Prostate gland (tissue), 2 donors: Measurements from ENCODE around the gene OR8G5. TPM values are rescaled to one million over a fixed set of nuclear protein-coding genes. Genes with fewer than 3 reads are reported as not detected.

ENCODE experiments used
- DNase-seq: peaks from one replicate; pipeline ENCODE4 v3.0.0-alpha.2; 2019; ENCODE audit warnings: low spot score
- H3K27ac ChIP-seq, 2 donors: fragments of 200-600 bp; sonication (generic); 2 replicates each; pipeline ENCODE4 v1.5.1; 2017 to 2019
- H3K27me3 ChIP-seq: fragments of 200-600 bp; sonication (generic); replicated peaks from 2 replicates; pipeline ENCODE4 v1.5.1; 2019; ENCODE audit not compliant: insufficient read depth
- H3K36me3 ChIP-seq, 2 donors: fragments of 200-600 bp; sonication (generic); 1 replicate in 1 of 2; 2 replicates in 1 of 2; pipeline versions ENCODE4 v1.5.1 to v1.8.1; 2017 to 2019
- H3K4me1 ChIP-seq: fragments of 200-600 bp; sonication (generic); replicated peaks from 2 replicates; pipeline ENCODE4 v1.5.1; 2019
- H3K4me3 ChIP-seq, 2 donors: fragments of 200-600 bp; sonication (generic); 2 replicates each; pipeline ENCODE4 v1.5.1; 2017 to 2019
- H3K9me3 ChIP-seq: fragments of 200-600 bp; sonication (generic); 2 replicates; pipeline ENCODE4 v1.5.1; 2017
- CTCF ChIP-seq, 4 experiments: fragments of 200-600 bp in 2 of 4; fragments of 450-650 bp in 2 of 4; sonication (generic) in 2 of 4; IDR thresholded peaks; 1 replicate in 3 of 4; 2 replicates in 1 of 4; pipeline ENCODE4 v1.5.1; 2016 to 2019; ENCODE audit warnings: antibody characterized with exemption in 4 of 4, mild to moderate bottlenecking in 2 of 4, moderate library complexity in 2 of 4
- POLR2A ChIP-seq: fragments of 450-650 bp; IDR thresholded peaks from one replicate; pipeline ENCODE4 v1.6.1; 2016; ENCODE audit warnings: antibody characterized with exemption, mild to moderate bottlenecking
- POLR2AphosphoS5 ChIP-seq: sonication (generic); formaldehyde crosslinking; IDR thresholded peaks from one replicate; pipeline ENCODE4 v1.6.1; 2017; ENCODE audit warnings: antibody characterized with exemption
- WGBS: methylation state at CpG from one replicate; pipeline ENCODE4 v1.1.5; 2018; 5-methylcytosine and 5-hydroxymethylcytosine counted together
- intact Hi-C: fragments of 100-400 bp; cut with DNase I; formaldehyde crosslinking; loops from one replicate; pipeline ENCODE4 v1.14.2; 2022
- total RNA-seq, 2 donors: library from RNA; depleted of rRNA; stranded (reverse); fragments of >200 nt; gene quantifications; one replicate each; pipeline ENCODE4 v1.1.0, GENCODE V29; 2016

Gene OR8G5
- total RNA-seq, 2 donors from 2014 or later = 3.0 TPM; not detected in 1

- Histone ChIP-seq H3K36me3 (no peaks in the 10 kb centered on the region), H3K27ac (no peak overlapping the region), H3K27me3 (no peaks in the 10 kb centered on the region), H3K4me1 (no peaks in the 10 kb centered on the region), H3K9me3 (no peaks in the 10 kb centered on the region), H3K4me3 (no peak overlapping the region)
- 83% methylated on average over 2 of the region's 2 CpGs for WGBS
- intact Hi-C loops = no loop called here
- no peak for TF ChIP-seq POLR2AphosphoS5
- no peak for TF ChIP-seq POLR2A
- TF ChIP-seq CTCF (IDR thresholded peaks at IDR 0.05) = no peak
- DNase-seq = no peak
These were observed 17.8 kb downstream of the OR8G5 start for GRCh38 chr11:124274000-124274399.

GRCh38 chr11:124276081-124276480 lies 19.9 kb downstream of the OR8G5 start:
- H3K4me3 ChIP-seq = no peak overlapping the region
- no peaks in the 10 kb centered on the region for H3K4me1 ChIP-seq
- 33% methylated on average over 1 of the region's 1 CpG for WGBS
- H3K27me3 ChIP-seq = no peaks in the 10 kb centered on the region
- no peak overlapping the region for H3K27ac ChIP-seq
- no peak for DNase-seq
- intact Hi-C loops = no loop called here
- H3K36me3 ChIP-seq = no peaks in the 10 kb centered on the region
- H3K9me3 ChIP-seq = no peaks in the 10 kb centered on the region
- no peak for TF ChIP-seq CTCF (IDR thresholded peaks at IDR 0.05)
- no peak for TF ChIP-seq POLR2AphosphoS5
- no peak for TF ChIP-seq POLR2A

- H3K9me3 ChIP-seq = no peaks in the 10 kb centered on the region
- no peaks in the 10 kb centered on the region for H3K27me3 ChIP-seq
- H3K27ac ChIP-seq = no peak overlapping the region
- no peaks in the 10 kb centered on the region for H3K36me3 ChIP-seq
- WGBS = 97% methylated on average over 3 of the region's 3 CpGs
- TF ChIP-seq POLR2A (no peak), CTCF (IDR thresholded peaks at IDR 0.05) (no peak), POLR2AphosphoS5 (no peak)
- DNase-seq = no peak
- no peak overlapping the region for H3K4me3 ChIP-seq
- intact Hi-C loops = no loop called here
- H3K4me1 ChIP-seq = no peaks in the 10 kb centered on the region
These were observed 21.0 kb downstream of the OR8G5 start for GRCh38 chr11:124277207-124277606.

- Histone ChIP-seq H3K27me3 (no peaks in the 10 kb centered on the region), H3K4me3 (no peak overlapping the region), H3K36me3 (no peaks in the 10 kb centered on the region), H3K4me1 (no peaks in the 10 kb centered on the region), H3K27ac (no peak overlapping the region), H3K9me3 (no peaks in the 10 kb centered on the region)
- TF ChIP-seq POLR2A (no peak), POLR2AphosphoS5 (no peak), CTCF (IDR thresholded peaks at IDR 0.05) (no peak)
- 77% methylated on average over 3 of the region's 3 CpGs for WGBS
- intact Hi-C loops = no loop called here
- DNase-seq = no peak
These were observed 21.6 kb downstream of the OR8G5 start for GRCh38 chr11:124277804-124278203.

GRCh38 chr11:124278261-124278660 lies 22.1 kb downstream of the OR8G5 start:
- no peaks in the 10 kb centered on the region for H3K4me1 ChIP-seq
- WGBS = 56% methylated on average over 2 of the region's 2 CpGs
- H3K27ac ChIP-seq = no peak overlapping the region
- no peaks in the 10 kb centered on the region for H3K9me3 ChIP-seq
- DNase-seq = no peak
- TF ChIP-seq POLR2AphosphoS5 (no peak), CTCF (IDR thresholded peaks at IDR 0.05) (no peak), POLR2A (no peak)
- H3K4me3 ChIP-seq = no peak overlapping the region
- no peaks in the 10 kb centered on the region for H3K36me3 ChIP-seq
- no peaks in the 10 kb centered on the region for H3K27me3 ChIP-seq
- intact Hi-C loops = no loop called here
